ENCODE data around the gene CCND3. TPM values are rescaled to one million over a fixed set of nuclear protein-coding genes. Genes with fewer than 3 reads are reported as not detected.
A peak's percentile ranks its signal among the peaks of the same experiment; 100 is the strongest.

The CCND3 gene
- total and polyA plus RNA-seq, 2 of the 8 experiments (the other 6 are each of a cell fraction or from before 2014, with no cell fraction given): 30.6 to 32.9 TPM

- Histone ChIP-seq H4K20me1 (replicated peaks in 1 of 2; ENCODE audit: control insufficient read depth in 1 of 2, insufficient read depth in 2 of 2, low read length in 2 of 2) (peaks cover 2 to 10% of the 10 kb centered on the region in 2 experiments), H4K91ac (replicated peaks; ENCODE audit: insufficient read length, low read length) (no peak overlapping the region), H3K27ac (ENCODE audit: low read depth, low read length) (no peak overlapping the region), H3K4me3 (ENCODE audit: extremely low read depth in 1 of 4, insufficient read depth in 2 of 4, low read depth in 3 of 4, low read length in 4 of 4) (no peak overlapping the region), H3K9me3 (ENCODE audit: insufficient read depth in 2 of 2, low read depth in 1 of 2, low read length in 1 of 2) (no peaks in the 10 kb centered on the region), H3K4ac (replicated peaks; ENCODE audit: insufficient read length, low read depth, low read length) (no peak overlapping the region), H3K23ac (ENCODE audit: insufficient read length) (no peak overlapping the region), H3K36me3 (ENCODE audit: control insufficient read depth in 2 of 4, insufficient read depth in 4 of 4, low read length in 3 of 4) (peaks cover 52 to 79% (median 71%) of the 10 kb centered on the region in 4 experiments), H3K79me1 (ENCODE audit: low read depth, low read length) (no peaks in the 10 kb centered on the region; the same call in none of the 2 replicates), H2BK120ac (replicated peaks; ENCODE audit: low read depth, low read length) (no peak overlapping the region), H2AFZ (ENCODE audit: low read length) (no peak overlapping the region), H2BK5ac (ENCODE audit: low read depth, low read length) (no peak overlapping the region), H2AK5ac (ENCODE audit: low read depth, low read length) (no peak overlapping the region), H3K9ac (replicated peaks in 1 of 4; ENCODE audit: extremely low read depth in 1 of 4, low read depth in 3 of 4, low read length in 3 of 4) (no peak overlapping the region), H3K18ac (ENCODE audit: extremely low read depth, low read length) (no peak overlapping the region), H3K14ac (ENCODE audit: insufficient read length) (no peak overlapping the region), H2BK20ac (ENCODE audit: low read length) (no peak overlapping the region), H3K23me2 (ENCODE audit: low read depth, low read length) (no peaks in the 10 kb centered on the region), H2BK12ac (ENCODE audit: low read depth, low read length) (no peak overlapping the region), H4K8ac (ENCODE audit: extremely low read depth, insufficient read depth, low read length) (no peak overlapping the region), H3K4me2 (ENCODE audit: insufficient read depth in 1 of 2, low read depth in 2 of 2, low read length in 2 of 2) (no peak overlapping the region), H2BK15ac (ENCODE audit: low read length) (no peak overlapping the region), H3K79me2 (ENCODE audit: control insufficient read depth in 1 of 2, insufficient read depth in 2 of 2, low read length in 2 of 2) (peaks cover 0 to 4% of the 10 kb centered on the region in 2 experiments; a peak in 1 of 4 replicates), H3K4me1 (replicated peaks in 1 of 4; ENCODE audit: control insufficient read depth in 3 of 4, insufficient read depth in 4 of 4, low read length in 3 of 4) (peaks cover 0 to 3% (median 0%) of the 10 kb centered on the region in 4 experiments; a peak in 2 of 7 replicates), H3K56ac (replicated peaks; ENCODE audit: insufficient read length, low read depth, low read length) (no peak overlapping the region), H4K5ac (ENCODE audit: insufficient read length, low read depth, low read length) (no peak overlapping the region), H3K27me3 (replicated peaks in 1 of 4; ENCODE audit: control insufficient read depth in 3 of 4, extremely low read depth in 1 of 4, insufficient read depth in 3 of 4, low read length in 3 of 4) (no peaks in the 10 kb centered on the region)
- no peak for FAIRE-seq
- TF ChIP-seq POLR2AphosphoS5 (IDR thresholded peaks at IDR 0.05; ENCODE audit: low read depth, low read length) (0 out of 2 replicates have a peak, but pooled peaks have one; percentile 12), BRCA1 (IDR thresholded peaks at IDR 0.05; ENCODE audit: low read depth, low read length) (no peak), HDAC6 (IDR thresholded peaks at IDR 0.05; ENCODE audit: low read depth, low read length) (no peak), TEAD4 (IDR thresholded peaks at IDR 0.05; ENCODE audit: low read depth, low read length) (no peak), SP2 (IDR thresholded peaks at IDR 0.05; ENCODE audit: low read length) (no peak), SAP30 (IDR thresholded peaks at IDR 0.05; ENCODE audit: insufficient read depth, insufficient replicate concordance, low read length) (no peak), ATF3 (IDR thresholded peaks at IDR 0.05; ENCODE audit: insufficient read depth, low read depth, low read length) (no peak), USF2 (IDR thresholded peaks at IDR 0.05; ENCODE audit: low read length) (no peak), GTF2F1 (IDR thresholded peaks at IDR 0.05; ENCODE audit: borderline replicate concordance, low read depth, low read length) (no peak), POLR2A (IDR thresholded peaks at IDR 0.05; ENCODE audit: control extremely low read depth in 1 of 2, low read depth in 2 of 2, low read length in 2 of 2) (peak in 1 of 2 experiments; percentile 37; a peak in 1 of 3 replicates)
- POLR2A ChIA-PET (ENCODE audit: partially characterized antibody): interaction anchor here (1.1 to 16.6 kb wide), 3 partner anchors 6 to 113 kb away, joined by 3 to 235 read pairs (median 157); partner anchors contain the start of genes BYSL, MED20 and TAF8
- CTCF ChIA-PET (ENCODE audit: partially characterized antibody): interaction anchor here (1.3 to 13.7 kb wide), 3 partner anchors 11 to 112 kb away, joined by 4 to 219 read pairs (median 27); partner anchors contain the start of genes BYSL and MED20
- DNase-seq (ENCODE audit: low read depth in 1 of 2, low spot score in 2 of 2): no peak
- WGBS, 2 experiments (ENCODE audit: extremely low coverage in 1 of 2, insufficient coverage in 1 of 2, insufficient read length in 1 of 2, insufficient replicate concordance in 2 of 2, low coverage in 1 of 2, low lambda C conversion rate in 2 of 2, missing lambda C conversion rate in 1 of 2): 90% methylated on average over 15 of the region's 15 CpGs; no CpG with 5 or more reads in 1 of the 2 experiments
These were observed 9.2 kb downstream of the CCND3 start for GRCh38 chr6:41932378-41932777.

Data from H1 (cell line).